Osteoblast (primary cell): Measurements from ENCODE around the gene PDZRN3. TPM values are rescaled to one million over a fixed set of nuclear protein-coding genes. Genes with fewer than 3 reads are reported as not detected.

Experiments
- DNase-seq: peaks from one replicate; pipeline ENCODE4 v3.0.0; 2011; ENCODE audit warnings: low spot score, mixed read lengths; ENCODE audit not compliant: insufficient read length; ENCODE audit errors: missing footprints
- H2AFZ ChIP-seq: 2 replicates; pipeline ENCODE4 v1.6.0; 2011; ENCODE audit warnings: mild to moderate bottlenecking, low read length
- H3K27ac ChIP-seq: 2 replicates; pipeline ENCODE4 v1.5.1; 2011; ENCODE audit warnings: mild to moderate bottlenecking, low read depth, low read length, moderate library complexity
- H3K27me3 ChIP-seq: 2 replicates; pipeline ENCODE4 v1.6.0; 2012; ENCODE audit warnings: mild to moderate bottlenecking, control low read depth, inconsistent platforms, low read length, moderate library complexity; ENCODE audit not compliant: insufficient read depth
- H3K36me3 ChIP-seq: 2 replicates; pipeline ENCODE4 v1.5.1; 2011; ENCODE audit warnings: mild to moderate bottlenecking, low read length, control low read depth, moderate library complexity; ENCODE audit not compliant: insufficient read depth
- H3K4me1 ChIP-seq: 2 replicates; pipeline ENCODE4 v1.5.1; 2011; ENCODE audit warnings: mild to moderate bottlenecking, low read length, control low read depth, moderate library complexity; ENCODE audit not compliant: insufficient read depth
- H3K4me2 ChIP-seq: 2 replicates; pipeline ENCODE4 v1.6.0; 2011; ENCODE audit warnings: mild to moderate bottlenecking, low read length; ENCODE audit not compliant: insufficient read depth
- H3K4me3 ChIP-seq: fragments of 200-600 bp; sonication (generic); 3 replicates; pipeline ENCODE4 v1.5.1; 2012; ENCODE audit warnings: mild to moderate bottlenecking, low read length, inconsistent platforms; ENCODE audit not compliant: insufficient read depth
- H3K79me2 ChIP-seq: 2 replicates; pipeline ENCODE4 v1.6.0; 2012; ENCODE audit warnings: mild to moderate bottlenecking, low read length, control low read depth, inconsistent platforms; ENCODE audit not compliant: insufficient read depth
- H3K9me3 ChIP-seq: 2 replicates; pipeline ENCODE4 v1.5.1; 2011; ENCODE audit warnings: low read depth, low read length, control low read depth
- H4K20me1 ChIP-seq: 2 replicates; pipeline ENCODE4 v1.6.0; 2012; ENCODE audit warnings: mild to moderate bottlenecking, low read length, control low read depth; ENCODE audit not compliant: insufficient read depth
- CTCF ChIP-seq: IDR thresholded peaks from 2 replicates; pipeline ENCODE4 v1.5.1; 2011; ENCODE audit warnings: mild to moderate bottlenecking, low read depth, low read length, moderate library complexity; ENCODE audit errors: extremely low read depth
- total RNA-seq: library from RNA; depleted of rRNA; stranded (reverse); fragments of >200 nt; gene quantifications from 2 replicates; pipeline ENCODE4 v1.2.3, GENCODE V29; 2012

Gene PDZRN3
- total RNA-seq, 1 donor, result 26.4 TPM

- Histone ChIP-seq H3K4me2 (no peak overlapping the region), H3K36me3 (no peaks in the 10 kb centered on the region), H2AFZ (no peak overlapping the region), H4K20me1 (peaks cover 19% of the 10 kb centered on the region), H3K79me2 (peaks cover 4% of the 10 kb centered on the region), H3K27ac (no peak overlapping the region), H3K27me3 (no peaks in the 10 kb centered on the region), H3K9me3 (no peaks in the 10 kb centered on the region), H3K4me1 (no peaks in the 10 kb centered on the region), H3K4me3 (no peak overlapping the region)
- TF ChIP-seq CTCF, result no peak
- DNase-seq, result no peak
These were observed 201.6 kb downstream of the PDZRN3 start for GRCh38 chr3:73423116-73423515.

- Histone ChIP-seq H3K27ac (no peak overlapping the region), H3K9me3 (no peaks in the 10 kb centered on the region), H3K79me2 (peaks cover 4% of the 10 kb centered on the region), H3K4me1 (no peaks in the 10 kb centered on the region), H2AFZ (no peak overlapping the region), H3K4me3 (no peak overlapping the region), H3K4me2 (no peak overlapping the region), H4K20me1 (peaks cover 16% of the 10 kb centered on the region), H3K27me3 (no peaks in the 10 kb centered on the region), H3K36me3 (no peaks in the 10 kb centered on the region)
- no peak for TF ChIP-seq CTCF
- DNase-seq, result no peak
These were observed 202.2 kb downstream of the PDZRN3 start for GRCh38 chr3:73422571-73422970.

- no peak for TF ChIP-seq CTCF
- Histone ChIP-seq H3K4me2 (no peak overlapping the region), H3K36me3 (no peaks in the 10 kb centered on the region), H3K9me3 (no peaks in the 10 kb centered on the region), H2AFZ (no peak overlapping the region), H3K4me3 (no peak overlapping the region), H4K20me1 (peaks cover 13% of the 10 kb centered on the region), H3K27me3 (no peaks in the 10 kb centered on the region), H3K27ac (peak overlapping the region; percentile 5), H3K4me1 (no peaks in the 10 kb centered on the region), H3K79me2 (peaks cover 2% of the 10 kb centered on the region)
- peak; percentile 78 for DNase-seq
These were observed 204.8 kb downstream of the PDZRN3 start for GRCh38 chr3:73419942-73420341.

- Histone ChIP-seq H3K4me2 (no peak overlapping the region), H3K9me3 (no peaks in the 10 kb centered on the region), H3K27ac (peak overlapping the region; percentile 5), H4K20me1 (peaks cover 16% of the 10 kb centered on the region), H3K27me3 (no peaks in the 10 kb centered on the region), H3K36me3 (no peaks in the 10 kb centered on the region), H2AFZ (no peak overlapping the region), H3K4me3 (no peak overlapping the region), H3K79me2 (peaks cover 2% of the 10 kb centered on the region), H3K4me1 (no peaks in the 10 kb centered on the region)
- no peak for TF ChIP-seq CTCF
- no peak for DNase-seq
These were observed 205.4 kb downstream of the PDZRN3 start for GRCh38 chr3:73419179-73419803.
